ENCODE results near the gene KL.

Gene KL

GRCh38 chr13:33096886-33097605, 80.8 kb downstream of the KL start:
- ChIA-PET CTCF (no interaction called here), POLR2A (no interaction called here)

GRCh38 chr13:33099860-33100259, 83.6 kb downstream of the KL start:
- ChIA-PET POLR2A (no interaction called here), CTCF (interaction anchor here (1.3 kb wide), 1 partner anchor 10 kb away, joined by 3 read pairs; no protein-coding TSS in a partner anchor)
- no peak for TF ChIP-seq GLIS1 (tag by site-specific recombination; IDR thresholded peaks at IDR 0.05)
- no peak for TF ChIP-seq KLF9 (tag by site-specific recombination; IDR thresholded peaks at IDR 0.05; ENCODE audit: low read depth)
- no peak for TF ChIP-seq ZNF707 (tag by site-specific recombination; IDR thresholded peaks at IDR 0.05)
- no peak for TF ChIP-seq BCL6B (tag by site-specific recombination; IDR thresholded peaks at IDR 0.05)
- no peak for TF ChIP-seq KLF17 (tag by site-specific recombination; IDR thresholded peaks at IDR 0.05)
- no peak for TF ChIP-seq ZBTB21 (tag by site-specific recombination; IDR thresholded peaks at IDR 0.05)
- no peak for TF ChIP-seq ZNF677 (tag by site-specific recombination; IDR thresholded peaks at IDR 0.05)
- no peak for TF ChIP-seq ZNF133 (tag by site-specific recombination; IDR thresholded peaks at IDR 0.05)
- no peak for TF ChIP-seq ZNF184 (tag by site-specific recombination; IDR thresholded peaks at IDR 0.05)
- no peak for TF ChIP-seq GFI1B (tag by site-specific recombination; IDR thresholded peaks at IDR 0.05)
- no peak for TF ChIP-seq ZNF580 (tag by site-specific recombination; IDR thresholded peaks at IDR 0.05)
- TF ChIP-seq ZNF37A (tag by site-specific recombination; IDR thresholded peaks at IDR 0.05), result no peak
- no peak for TF ChIP-seq RBAK (tag by site-specific recombination; IDR thresholded peaks at IDR 0.05)
- TF ChIP-seq ZNF843 (tag by site-specific recombination; IDR thresholded peaks at IDR 0.05), result no peak

More at GRCh38 chr13:33096886-33097605, 80.8 kb downstream of the KL start:
- Histone ChIP-seq H3K36me3 (ENCODE audit: control insufficient read depth in 2 of 2, insufficient read depth in 1 of 2, low read length in 2 of 2) (no peaks in the 10 kb centered on the region), H3K27ac (ENCODE audit: extremely low read depth, low read depth, low read length) (no peak overlapping the region), H3K4me3 (ENCODE audit: low read depth, low read length) (no peak overlapping the region), H3K4me1 (ENCODE audit: control insufficient read depth, insufficient read depth, low read length) (no peaks in the 10 kb centered on the region), H3K9me3 (ENCODE audit: control insufficient read depth, insufficient read depth, low read depth, low read length) (no peaks in the 10 kb centered on the region)
- no peak for TF ChIP-seq ZBTB6 (tag by site-specific recombination; IDR thresholded peaks at IDR 0.05)
- TF ChIP-seq ZNF473 (tag by site-specific recombination; IDR thresholded peaks at IDR 0.05), result no peak
- no peak for TF ChIP-seq KLF9 (tag by site-specific recombination; IDR thresholded peaks at IDR 0.05; ENCODE audit: low read depth)
- no peak for TF ChIP-seq ZNF449 (tag by site-specific recombination; IDR thresholded peaks at IDR 0.05)
- no peak for TF ChIP-seq ZNF223 (tag by site-specific recombination; IDR thresholded peaks at IDR 0.05)
- no peak for TF ChIP-seq ZNF837 (tag by site-specific recombination; IDR thresholded peaks at IDR 0.05)
- TF ChIP-seq ZNF292 (tag by site-specific recombination; IDR thresholded peaks at IDR 0.05; ENCODE audit: borderline replicate concordance, low read depth), result no peak
- no peak for TF ChIP-seq ZNF18 (tag by site-specific recombination; IDR thresholded peaks at IDR 0.05)
- no peak for TF ChIP-seq BCL6B (tag by site-specific recombination; IDR thresholded peaks at IDR 0.05)

More at GRCh38 chr13:33099860-33100259, 83.6 kb downstream of the KL start:
- no peaks in the 10 kb centered on the region for H3K4me1 ChIP-seq (ENCODE audit: control insufficient read depth, insufficient read depth, low read length)
- H3K27ac ChIP-seq (ENCODE audit: extremely low read depth, low read depth, low read length), result no peak overlapping the region
- H3K4me3 ChIP-seq (ENCODE audit: low read depth, low read length), result no peak overlapping the region
- H3K9me3 ChIP-seq (ENCODE audit: control insufficient read depth, insufficient read depth, low read depth, low read length), result no peaks in the 10 kb centered on the region
- no peaks in the 10 kb centered on the region for H3K36me3 ChIP-seq (ENCODE audit: control insufficient read depth in 2 of 2, insufficient read depth in 1 of 2, low read length in 2 of 2)

Measured in HEK293 (cell line).